ENCODE results near the gene KRIT1.

- TF ChIP-seq, protein P1, sequence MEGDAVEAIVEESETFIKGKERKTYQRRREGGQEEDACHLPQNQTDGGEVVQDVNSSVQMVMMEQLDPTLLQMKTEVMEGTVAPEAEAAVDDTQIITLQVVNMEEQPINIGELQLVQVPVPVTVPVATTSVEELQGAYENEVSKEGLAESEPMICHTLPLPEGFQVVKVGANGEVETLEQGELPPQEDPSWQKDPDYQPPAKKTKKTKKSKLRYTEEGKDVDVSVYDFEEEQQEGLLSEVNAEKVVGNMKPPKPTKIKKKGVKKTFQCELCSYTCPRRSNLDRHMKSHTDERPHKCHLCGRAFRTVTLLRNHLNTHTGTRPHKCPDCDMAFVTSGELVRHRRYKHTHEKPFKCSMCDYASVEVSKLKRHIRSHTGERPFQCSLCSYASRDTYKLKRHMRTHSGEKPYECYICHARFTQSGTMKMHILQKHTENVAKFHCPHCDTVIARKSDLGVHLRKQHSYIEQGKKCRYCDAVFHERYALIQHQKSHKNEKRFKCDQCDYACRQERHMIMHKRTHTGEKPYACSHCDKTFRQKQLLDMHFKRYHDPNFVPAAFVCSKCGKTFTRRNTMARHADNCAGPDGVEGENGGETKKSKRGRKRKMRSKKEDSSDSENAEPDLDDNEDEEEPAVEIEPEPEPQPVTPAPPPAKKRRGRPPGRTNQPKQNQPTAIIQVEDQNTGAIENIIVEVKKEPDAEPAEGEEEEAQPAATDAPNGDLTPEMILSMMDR (conservative IDR thresholded peaks at IDR 0.05 in 1 of 2, IDR thresholded peaks at IDR 0.05 in 1 of 2; ENCODE audit: low read depth in 1 of 2, low read length in 2 of 2): no peak
- TF ChIP-seq EZH2 (IDR thresholded peaks at IDR 0.05; ENCODE audit: low read length, missing control alignments): no peak
Observed at GRCh38 chr7:92177362-92177761, 68.4 kb downstream of the KRIT1 start.
